DMS 273 (cell line): ENCODE results near the gene DISC1.
"Not testable (repeated sequence)": the region's sequence is repeated elsewhere in the genome, so short reads cannot be mapped to it uniquely, and the experiment has no call there.

Source experiments
- DNase-seq: peaks from one replicate; lab custom pipeline; 2025; ENCODE audit not compliant: unreplicated experiment; lab: John Stamatoyannopoulos, UW

Gene DISC1

GRCh38 chr1:231724876-231725647, 98.5 kb downstream of the DISC1 start:
- DNase-seq, result peak; percentile 88

- no peak for DNase-seq
These were observed 100.6 kb downstream of the DISC1 start for GRCh38 chr1:231727171-231727570.

GRCh38 chr1:231728987-231729386, 102.4 kb downstream of the DISC1 start:
- not testable (repeated sequence) for DNase-seq

GRCh38 chr1:231729544-231729943, 103.0 kb downstream of the DISC1 start:
- DNase-seq, result peak; percentile 5

GRCh38 chr1:231731268-231731667, 104.7 kb downstream of the DISC1 start:
- peak; percentile 39 for DNase-seq

GRCh38 chr1:231733063-231733462, 106.5 kb downstream of the DISC1 start:
- no peak for DNase-seq

GRCh38 chr1:231733672-231734071, 107.1 kb downstream of the DISC1 start:
- DNase-seq, result no peak

- DNase-seq, result no peak
These were observed 107.8 kb downstream of the DISC1 start for GRCh38 chr1:231734417-231734816.

GRCh38 chr1:231735411-231735810, 108.8 kb downstream of the DISC1 start:
- no peak for DNase-seq

- DNase-seq, result no peak
These were observed 109.4 kb downstream of the DISC1 start for GRCh38 chr1:231735941-231736340.

- DNase-seq, result no peak
These were observed 109.9 kb downstream of the DISC1 start for GRCh38 chr1:231736464-231736863.

- DNase-seq, result no peak
These were observed 112.0 kb downstream of the DISC1 start for GRCh38 chr1:231738554-231738953.

GRCh38 chr1:231743966-231744365, 117.4 kb downstream of the DISC1 start:
- DNase-seq, result no peak

GRCh38 chr1:231748760-231749415, 122.3 kb downstream of the DISC1 start:
- peak; percentile 76 for DNase-seq

GRCh38 chr1:231750296-231750695, 123.7 kb downstream of the DISC1 start:
- peak; percentile 70 for DNase-seq

- DNase-seq, result no peak
These were observed 124.3 kb downstream of the DISC1 start for GRCh38 chr1:231750818-231751362.

- DNase-seq, result no peak
These were observed 124.8 kb downstream of the DISC1 start for GRCh38 chr1:231751415-231751814.

GRCh38 chr1:231753313-231753712, 126.7 kb downstream of the DISC1 start:
- DNase-seq, result no peak

- no peak for DNase-seq
These were observed 130.5 kb downstream of the DISC1 start for GRCh38 chr1:231757101-231757404.

- no peak for DNase-seq
These were observed 131.2 kb downstream of the DISC1 start for GRCh38 chr1:231757759-231758158.

- no peak for DNase-seq
These were observed 134.7 kb downstream of the DISC1 start for GRCh38 chr1:231761252-231761651.

GRCh38 chr1:231761747-231762541, 135.4 kb downstream of the DISC1 start:
- no peak for DNase-seq
